Testis (tissue), 2 donors: ENCODE results near the gene ADRM1.

ENCODE experiments used
- POLR2A ChIP-seq: fragments of 450-650 bp; IDR thresholded peaks from one replicate; pipeline ENCODE4 v1.6.1; 2017; ENCODE audit warnings: antibody characterized with exemption, mild to moderate bottlenecking, moderate library complexity
- TF ChIP-seq, protein P1 (sequence below), 3 experiments: fragments of 450-650 bp in 2 of 3; fragments of 200-600 bp in 1 of 3; sonication (generic) in 1 of 3; IDR thresholded peaks; one replicate each; pipeline ENCODE4 v1.5.1; 2016 to 2019; ENCODE audit warnings: antibody characterized with exemption in 3 of 3, mild to moderate bottlenecking in 2 of 3, moderate library complexity in 1 of 3

DNA sequence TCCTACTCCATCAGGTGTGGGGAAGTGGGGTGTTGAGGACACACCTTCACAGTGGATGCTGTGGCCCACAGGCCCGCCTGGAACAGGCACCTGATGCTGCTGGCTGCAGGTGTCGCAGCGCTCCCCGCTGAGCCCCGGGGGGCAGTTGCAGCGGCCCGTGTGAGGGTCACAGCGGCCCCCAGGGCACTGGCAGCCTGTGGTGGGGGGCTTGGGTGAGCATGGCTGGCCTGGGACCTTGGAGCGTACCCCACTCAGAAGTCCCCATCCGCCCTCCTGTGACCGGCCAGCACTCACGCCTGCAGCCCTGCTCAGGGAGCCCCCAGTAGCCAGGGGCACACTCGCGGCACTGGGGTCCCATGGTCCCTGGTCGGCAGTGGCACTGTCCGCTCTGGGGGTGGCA is 19.2 kb downstream of the ADRM1 start:
- TF ChIP-seq, protein P1, sequence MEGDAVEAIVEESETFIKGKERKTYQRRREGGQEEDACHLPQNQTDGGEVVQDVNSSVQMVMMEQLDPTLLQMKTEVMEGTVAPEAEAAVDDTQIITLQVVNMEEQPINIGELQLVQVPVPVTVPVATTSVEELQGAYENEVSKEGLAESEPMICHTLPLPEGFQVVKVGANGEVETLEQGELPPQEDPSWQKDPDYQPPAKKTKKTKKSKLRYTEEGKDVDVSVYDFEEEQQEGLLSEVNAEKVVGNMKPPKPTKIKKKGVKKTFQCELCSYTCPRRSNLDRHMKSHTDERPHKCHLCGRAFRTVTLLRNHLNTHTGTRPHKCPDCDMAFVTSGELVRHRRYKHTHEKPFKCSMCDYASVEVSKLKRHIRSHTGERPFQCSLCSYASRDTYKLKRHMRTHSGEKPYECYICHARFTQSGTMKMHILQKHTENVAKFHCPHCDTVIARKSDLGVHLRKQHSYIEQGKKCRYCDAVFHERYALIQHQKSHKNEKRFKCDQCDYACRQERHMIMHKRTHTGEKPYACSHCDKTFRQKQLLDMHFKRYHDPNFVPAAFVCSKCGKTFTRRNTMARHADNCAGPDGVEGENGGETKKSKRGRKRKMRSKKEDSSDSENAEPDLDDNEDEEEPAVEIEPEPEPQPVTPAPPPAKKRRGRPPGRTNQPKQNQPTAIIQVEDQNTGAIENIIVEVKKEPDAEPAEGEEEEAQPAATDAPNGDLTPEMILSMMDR (IDR thresholded peaks at IDR 0.05): no peak
- TF ChIP-seq POLR2A: no peak
